EL (cell line): ENCODE data around the gene ZNF148.
"Not testable (repeated sequence)": the region's sequence is repeated elsewhere in the genome, so short reads cannot be mapped to it uniquely, and the experiment has no call there.

Experiments used
- DNase-seq: peaks from one replicate; pipeline ENCODE4 v3.0.0-alpha.2; 2016

ZNF148 gene

DNA sequence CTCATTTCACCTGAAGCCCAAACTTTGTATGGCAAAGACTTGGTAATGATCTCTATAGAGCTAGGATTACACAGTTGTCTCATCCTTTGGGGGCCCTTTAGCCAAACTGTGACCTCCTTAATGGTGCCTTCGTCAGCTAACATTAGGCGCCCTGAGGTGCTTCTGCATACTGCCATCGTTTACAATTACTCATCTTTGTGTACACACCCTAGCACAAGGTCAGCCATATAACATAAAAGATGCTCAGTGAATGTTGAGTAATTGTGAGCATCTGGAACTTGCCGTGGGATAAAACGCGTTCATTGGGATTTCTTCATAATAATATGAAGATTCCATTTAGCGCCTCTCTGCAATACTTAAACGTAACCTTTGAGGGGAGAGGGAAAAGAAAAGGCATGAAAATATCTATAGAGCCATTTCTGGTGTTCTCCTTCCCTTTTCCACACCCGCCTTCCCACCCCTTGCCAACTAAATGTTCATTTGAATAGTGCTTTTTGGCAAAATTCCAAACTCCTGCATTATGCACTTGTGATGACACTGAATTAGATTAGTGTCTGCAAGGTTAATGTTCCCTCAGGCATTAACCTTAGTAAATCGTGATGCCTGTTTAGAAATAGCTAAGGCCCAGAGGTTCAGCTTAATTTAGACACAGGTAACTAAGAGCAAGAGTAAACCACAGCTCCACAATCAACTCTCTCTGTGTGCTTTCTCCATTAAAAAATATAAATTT is 990 bp upstream of the ZNF148 start:
- DNase-seq: peak; percentile 40

GRCh38 chr3:125374501-125374995 is 577 bp downstream of the ZNF148 start:
- peak; percentile 54 for DNase-seq

- DNase-seq: peak; percentile 53
Measured at GRCh38 chr3:125367403-125368230, 7.5 kb downstream of the ZNF148 start.

- no peak for DNase-seq
Measured at GRCh38 chr3:125366132-125366531, 9.0 kb downstream of the ZNF148 start.

DNA sequence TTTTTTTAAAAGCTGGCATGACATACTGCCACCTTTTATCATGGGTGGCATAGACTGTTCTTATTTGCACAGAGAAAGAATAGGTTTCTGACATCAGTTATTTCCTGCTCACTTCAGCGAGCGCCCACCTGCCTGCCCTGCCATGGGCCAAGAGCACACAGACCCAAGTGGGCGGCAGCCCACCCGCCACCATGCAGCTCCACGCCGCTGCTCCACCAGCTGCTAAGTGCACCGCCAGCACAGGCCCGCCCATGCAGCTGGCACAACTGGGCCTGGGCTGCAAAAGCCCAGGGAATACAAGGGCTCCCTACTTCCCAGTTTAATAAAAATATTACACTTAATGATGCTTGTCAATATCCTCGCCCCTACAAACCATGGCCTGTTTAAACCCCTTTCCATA is 15.4 kb downstream of the ZNF148 start:
- no peak for DNase-seq

DNA sequence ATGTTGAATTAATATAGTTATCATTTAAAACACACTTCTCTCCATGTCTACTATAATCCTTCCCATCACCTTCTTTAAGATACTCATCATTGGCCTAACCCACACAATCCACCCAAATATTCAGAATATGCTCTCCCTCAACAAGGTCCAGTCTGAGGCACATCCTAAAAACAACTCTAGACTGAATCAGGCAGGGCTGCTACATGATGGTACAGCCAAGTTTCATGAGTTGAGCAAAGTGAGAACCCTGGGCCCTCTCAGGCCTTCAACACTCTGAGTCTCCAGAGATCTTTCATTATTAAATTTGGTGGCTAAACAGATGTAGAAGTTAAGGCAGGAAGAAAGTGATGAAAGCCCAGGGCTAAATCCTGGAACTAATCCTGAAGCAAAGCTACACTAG is 16.2 kb downstream of the ZNF148 start:
- DNase-seq: no peak

- no peak for DNase-seq
Measured at GRCh38 chr3:125357837-125358236, 17.3 kb downstream of the ZNF148 start.

DNA sequence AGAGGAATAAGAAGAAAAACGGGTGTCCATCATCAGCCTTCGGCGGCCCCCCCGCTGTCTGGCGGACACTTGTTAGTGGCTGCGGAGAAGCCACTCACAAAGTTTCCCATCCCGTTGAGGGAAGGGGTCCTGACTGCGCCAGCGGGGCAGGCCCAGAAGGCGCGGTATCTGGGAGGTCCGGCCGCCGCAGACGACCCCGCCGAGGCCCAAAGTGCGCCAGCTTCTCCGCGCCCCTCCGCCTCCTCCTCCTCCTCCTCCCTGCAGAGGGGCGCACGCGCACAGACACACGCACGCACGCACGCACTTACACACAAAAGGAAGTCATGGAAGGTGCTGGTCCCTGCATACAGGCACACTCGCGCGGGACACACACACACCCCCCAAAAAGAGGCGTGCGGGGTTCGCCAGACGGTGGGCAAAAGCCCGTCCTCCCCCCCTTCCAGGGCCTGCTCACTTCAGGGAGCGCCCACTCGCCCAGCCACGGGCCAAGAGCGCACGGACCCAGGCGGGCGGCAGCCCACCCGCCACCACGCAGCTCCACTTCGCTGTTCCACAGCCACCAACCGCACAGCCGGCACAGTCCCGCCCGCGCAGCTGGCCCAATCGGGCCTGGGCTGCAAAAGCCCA is 18.0 kb downstream of the ZNF148 start:
- peak; percentile 61 for DNase-seq

DNA sequence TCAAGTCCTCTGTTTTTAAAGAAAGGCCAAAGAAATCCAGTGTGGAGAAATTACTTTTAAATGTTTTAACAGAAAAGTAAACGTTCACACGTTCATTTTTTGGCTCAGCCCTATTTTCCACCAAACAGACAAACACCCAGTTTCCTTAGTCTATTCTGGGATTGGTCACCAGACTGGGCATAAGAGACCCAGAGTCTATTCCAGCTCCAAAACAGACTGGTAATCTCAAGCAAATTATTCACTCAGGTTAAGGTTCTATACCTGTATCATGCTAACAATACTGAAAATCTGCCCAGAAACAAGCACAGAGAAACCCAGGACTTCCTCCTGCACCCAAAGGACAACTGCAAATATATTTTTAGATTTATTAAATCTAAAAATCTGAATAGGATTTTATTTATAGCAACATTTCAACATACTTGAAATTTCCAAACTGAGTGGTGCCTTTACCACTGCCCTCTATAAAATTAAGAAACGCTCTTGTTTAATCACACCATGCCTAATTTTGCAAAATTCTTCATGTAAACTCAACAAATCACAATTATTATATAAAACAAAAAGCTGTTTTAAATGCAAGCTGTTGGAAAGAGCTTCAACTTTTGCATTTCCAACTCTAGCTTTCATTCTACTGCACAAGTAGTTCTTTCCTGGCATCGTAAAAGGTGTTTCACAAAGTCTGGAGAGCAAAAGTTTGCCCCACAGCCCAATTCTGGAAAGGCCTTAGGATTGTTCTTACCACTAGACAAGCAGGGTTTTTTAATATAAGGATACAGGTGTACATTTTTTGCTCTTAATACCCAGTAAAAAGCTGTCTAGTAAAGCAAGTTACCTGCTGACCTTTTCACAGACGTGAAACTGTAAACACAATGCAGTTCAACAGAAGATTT is 18.7 kb downstream of the ZNF148 start:
- DNase-seq: no peak

GRCh38 chr3:125353659-125354058 is 21.5 kb downstream of the ZNF148 start:
- DNase-seq: no peak

- no peak for DNase-seq
Measured at GRCh38 chr3:125353128-125353527, 22.0 kb downstream of the ZNF148 start.

DNA sequence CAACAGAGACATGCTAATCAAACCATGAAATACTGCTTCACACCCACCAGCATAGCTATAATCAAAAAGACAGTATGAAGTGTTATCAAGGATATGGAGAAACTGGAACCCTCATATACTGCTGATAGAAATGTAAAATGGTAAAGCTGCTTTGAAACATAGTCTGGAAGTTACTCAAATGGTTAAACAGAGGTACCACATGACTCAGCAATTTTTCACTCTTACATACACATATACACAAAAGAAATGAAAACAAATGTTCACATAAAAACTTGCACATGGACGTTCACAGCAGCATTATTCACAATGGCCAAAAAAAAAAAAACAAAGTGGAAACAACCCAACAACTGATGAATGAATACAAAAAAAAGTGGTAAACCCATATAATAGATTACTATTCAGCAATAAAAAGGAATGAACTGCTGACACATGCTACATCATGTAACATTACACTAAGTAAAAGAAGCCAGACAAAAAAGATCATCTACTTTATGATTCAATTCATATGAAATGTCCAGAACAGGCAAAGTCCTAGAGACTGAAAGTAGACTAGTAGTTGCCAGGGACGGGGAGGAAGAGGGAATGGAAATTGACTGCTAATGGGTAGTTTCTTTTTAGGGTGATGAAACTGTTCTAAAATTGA is 23.2 kb downstream of the ZNF148 start:
- DNase-seq: peak; percentile 24

DNA sequence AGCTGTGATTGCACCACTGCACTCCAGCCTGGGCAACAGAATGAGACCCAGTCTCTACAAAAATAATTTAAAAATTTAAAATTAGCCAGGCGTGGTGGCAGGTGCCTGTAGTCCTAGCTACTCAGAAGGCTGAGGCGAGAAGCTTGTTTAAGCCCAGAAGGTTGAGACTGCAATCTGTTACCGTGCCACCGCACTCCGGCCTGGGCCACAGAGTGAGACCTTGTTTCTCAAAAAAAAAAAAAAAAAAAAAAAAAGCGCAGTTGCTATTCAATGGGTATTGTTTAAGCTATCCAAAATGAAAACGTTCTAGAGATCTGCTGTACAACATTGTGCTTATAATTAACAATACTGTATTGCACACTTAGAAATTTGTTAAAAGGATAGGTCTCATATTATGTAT is 24.0 kb downstream of the ZNF148 start:
- DNase-seq: no peak

DNA sequence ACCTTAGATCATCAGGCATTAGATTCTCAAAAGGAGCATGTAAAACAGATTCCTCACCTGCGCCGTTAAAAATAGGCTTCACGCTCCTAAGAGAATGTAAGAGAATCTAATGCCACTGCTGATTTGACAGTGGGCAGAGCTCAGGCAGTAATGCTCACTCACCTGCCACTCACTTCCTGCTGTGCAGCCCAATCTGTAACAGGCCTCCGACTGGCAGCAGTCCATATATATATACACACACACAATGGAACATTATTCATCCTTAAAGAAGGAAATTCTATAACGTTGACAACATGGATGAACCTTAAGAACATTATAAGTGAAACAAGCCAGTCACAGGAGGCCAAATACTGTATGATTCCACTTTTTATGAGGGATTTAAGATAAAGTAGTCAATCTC is 24.5 kb downstream of the ZNF148 start:
- no peak for DNase-seq

GRCh38 chr3:125349556-125350165 is 25.5 kb downstream of the ZNF148 start:
- no peak for DNase-seq

DNA sequence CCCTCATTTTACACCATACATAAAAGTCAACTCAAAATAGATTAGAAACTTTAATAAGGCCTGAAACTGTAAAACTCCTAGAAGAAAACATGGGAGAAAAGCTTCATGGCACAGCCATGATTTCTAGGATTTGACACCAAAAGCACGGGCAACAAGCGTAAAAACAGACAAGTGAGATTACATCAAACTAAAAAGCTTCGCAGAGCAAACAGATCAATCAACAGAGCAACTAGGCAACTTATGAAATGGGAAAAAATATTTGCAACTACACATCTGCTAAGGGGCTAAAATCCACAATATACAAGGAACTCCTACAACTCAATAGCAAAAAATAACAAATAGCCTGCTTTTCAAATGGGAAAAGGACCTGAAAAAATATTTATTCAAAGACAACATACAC is 26.1 kb downstream of the ZNF148 start:
- no peak for DNase-seq

- not testable (repeated sequence) for DNase-seq
Measured at GRCh38 chr3:125343367-125343766, 31.8 kb downstream of the ZNF148 start.

DNA sequence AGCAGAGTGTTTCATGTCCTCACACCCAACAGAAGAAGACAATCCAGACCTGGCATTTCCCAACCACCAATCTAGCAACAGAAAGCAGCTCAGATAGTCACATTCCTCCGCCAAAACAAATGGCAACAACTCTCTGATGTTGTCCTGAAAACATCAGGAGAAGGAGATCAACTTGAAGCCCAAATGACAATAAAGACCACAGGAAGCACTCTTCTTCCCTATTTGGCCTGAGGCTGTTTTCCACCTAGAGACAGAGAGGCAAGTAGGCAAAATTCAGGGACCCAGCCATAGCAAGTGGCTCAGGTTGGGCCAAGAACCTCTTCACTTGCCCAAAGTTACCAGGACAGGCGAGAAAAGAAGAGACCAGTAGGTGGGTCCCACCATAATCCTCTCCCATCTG is 35.0 kb downstream of the ZNF148 start:
- no peak for DNase-seq

DNA sequence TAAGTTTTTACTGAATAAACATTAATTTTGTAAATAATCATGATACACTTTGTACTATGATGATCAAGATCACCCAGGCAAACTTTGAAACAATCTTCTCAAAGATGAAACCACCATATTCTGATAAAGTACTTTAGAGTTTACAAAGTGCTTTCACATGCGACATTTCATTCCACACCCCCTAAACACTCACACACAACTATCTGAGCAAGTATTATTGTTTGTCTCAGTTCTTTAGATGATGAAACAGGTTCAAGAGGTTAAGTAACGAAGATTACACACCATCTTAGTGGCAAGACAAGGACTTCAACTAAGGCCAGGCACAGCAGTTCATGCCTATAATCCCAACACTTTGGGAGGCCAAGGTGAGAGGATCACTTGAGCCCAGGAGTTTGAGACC is 37.6 kb downstream of the ZNF148 start:
- no peak for DNase-seq

GRCh38 chr3:125334675-125335560 is 40.2 kb downstream of the ZNF148 start:
- peak; percentile 4 for DNase-seq

DNA sequence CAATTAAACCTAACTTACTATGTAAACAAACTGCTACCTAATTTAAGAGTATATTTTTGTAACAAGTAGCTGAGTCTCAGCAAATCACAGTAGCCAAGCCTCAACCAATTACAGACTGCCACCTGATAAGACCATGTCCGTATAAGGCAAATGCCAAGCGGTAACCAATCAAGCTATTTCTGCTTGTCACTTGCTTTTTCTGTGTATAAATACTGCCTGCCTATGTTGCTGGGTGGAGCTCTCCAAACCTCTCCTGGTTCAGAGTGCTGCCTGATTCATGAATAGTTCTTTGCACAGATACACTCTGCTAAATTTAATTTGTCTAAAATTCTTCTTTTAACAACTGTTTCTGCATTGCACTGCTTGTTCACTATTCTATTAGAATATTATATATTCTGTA is 42.6 kb downstream of the ZNF148 start:
- no peak for DNase-seq
